ENCODE measurements around the gene MGST3.
"Not testable (repeated sequence)": the region's sequence is repeated elsewhere in the genome, so short reads cannot be mapped to it uniquely, and the experiment has no call there.

Gene MGST3

DNA sequence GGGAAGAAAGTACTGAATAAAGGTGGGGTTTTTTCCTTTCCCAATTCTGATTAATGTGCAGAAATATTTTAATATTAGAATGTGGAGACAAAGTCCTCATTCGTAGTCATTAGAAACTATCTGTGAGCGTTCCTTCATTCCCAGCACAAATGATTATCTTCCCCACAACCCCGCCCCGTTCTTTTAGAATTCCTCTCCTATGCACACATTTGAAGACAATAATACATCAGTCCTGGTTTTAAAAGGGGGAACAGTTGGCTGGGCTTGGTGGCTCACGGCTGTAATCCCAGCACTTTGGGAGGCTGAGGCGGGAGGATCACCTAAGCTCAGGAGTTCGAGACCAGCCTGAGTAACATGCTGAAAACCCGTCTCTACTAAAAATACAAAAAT lies 66.5 kb downstream of the MGST3 start:
- TF ChIP-seq, protein P1, sequence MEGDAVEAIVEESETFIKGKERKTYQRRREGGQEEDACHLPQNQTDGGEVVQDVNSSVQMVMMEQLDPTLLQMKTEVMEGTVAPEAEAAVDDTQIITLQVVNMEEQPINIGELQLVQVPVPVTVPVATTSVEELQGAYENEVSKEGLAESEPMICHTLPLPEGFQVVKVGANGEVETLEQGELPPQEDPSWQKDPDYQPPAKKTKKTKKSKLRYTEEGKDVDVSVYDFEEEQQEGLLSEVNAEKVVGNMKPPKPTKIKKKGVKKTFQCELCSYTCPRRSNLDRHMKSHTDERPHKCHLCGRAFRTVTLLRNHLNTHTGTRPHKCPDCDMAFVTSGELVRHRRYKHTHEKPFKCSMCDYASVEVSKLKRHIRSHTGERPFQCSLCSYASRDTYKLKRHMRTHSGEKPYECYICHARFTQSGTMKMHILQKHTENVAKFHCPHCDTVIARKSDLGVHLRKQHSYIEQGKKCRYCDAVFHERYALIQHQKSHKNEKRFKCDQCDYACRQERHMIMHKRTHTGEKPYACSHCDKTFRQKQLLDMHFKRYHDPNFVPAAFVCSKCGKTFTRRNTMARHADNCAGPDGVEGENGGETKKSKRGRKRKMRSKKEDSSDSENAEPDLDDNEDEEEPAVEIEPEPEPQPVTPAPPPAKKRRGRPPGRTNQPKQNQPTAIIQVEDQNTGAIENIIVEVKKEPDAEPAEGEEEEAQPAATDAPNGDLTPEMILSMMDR (IDR thresholded peaks at IDR 0.05; ENCODE audit: low read depth, low read length, missing control alignments): no peak
- H3K4me3 ChIP-seq (replicated peaks; ENCODE audit: low read depth, low read length): peak overlapping the region; percentile 86
- no peak for DNase-seq (ENCODE audit: extremely low read depth, low read depth)

DNA sequence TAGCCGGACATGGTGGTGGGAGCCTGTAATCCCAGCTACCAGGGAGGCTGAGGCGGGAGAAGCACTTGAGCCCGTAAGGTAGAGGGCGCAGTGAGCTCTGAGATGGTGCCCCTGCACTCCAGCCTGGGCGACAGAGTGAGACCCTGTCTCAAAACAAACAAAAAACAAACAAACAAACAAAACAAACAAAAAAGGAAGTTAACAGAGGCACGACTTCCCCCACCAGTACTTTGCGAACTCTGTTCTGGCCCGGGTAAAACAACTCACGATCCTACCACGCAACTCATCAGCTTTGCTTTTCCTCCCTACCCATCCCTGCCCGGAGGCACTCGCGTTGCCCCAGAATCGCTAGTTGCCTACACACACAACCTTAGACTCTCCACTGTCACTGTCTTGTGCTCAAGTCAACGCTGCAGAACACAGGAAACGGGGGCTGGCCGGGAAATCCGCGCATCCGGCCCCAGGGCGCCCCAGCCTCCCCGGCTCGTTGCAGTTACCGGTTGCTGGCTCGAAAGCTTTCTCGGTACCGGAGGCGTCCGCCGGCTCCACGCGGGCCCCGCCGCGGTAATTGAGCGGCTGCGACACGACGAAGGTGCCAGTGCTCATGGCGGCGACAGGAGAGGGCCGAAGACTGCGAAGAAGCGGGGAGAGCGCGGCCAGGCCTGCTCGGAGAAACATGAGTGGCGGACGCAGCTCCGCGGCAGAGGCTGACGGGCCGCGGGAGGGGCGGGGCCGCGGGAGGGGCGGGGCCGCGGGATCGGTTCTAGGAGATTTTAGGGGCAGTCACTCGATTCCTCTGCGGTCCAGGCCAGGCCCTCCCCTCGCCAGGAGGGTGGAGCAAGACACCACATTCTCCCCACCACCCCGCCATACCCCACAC lies 67.1 kb downstream of the MGST3 start, which contains the start of gene ALDH9A1:
TSS of gene ALDH9A1 (minus strand) at position 682 of the 880 bp plus-strand sequence. CDS start at position 678, 4 bp downstream.
- peak within 1 kb of the TSS; percentile 86 for H3K4me3 ChIP-seq (replicated peaks; ENCODE audit: low read depth, low read length)
- DNase-seq (ENCODE audit: extremely low read depth, low read depth): peak; percentile 31
- TF ChIP-seq, protein P1 (IDR thresholded peaks at IDR 0.05; ENCODE audit: low read depth, low read length, missing control alignments): peak; percentile 30

DNA sequence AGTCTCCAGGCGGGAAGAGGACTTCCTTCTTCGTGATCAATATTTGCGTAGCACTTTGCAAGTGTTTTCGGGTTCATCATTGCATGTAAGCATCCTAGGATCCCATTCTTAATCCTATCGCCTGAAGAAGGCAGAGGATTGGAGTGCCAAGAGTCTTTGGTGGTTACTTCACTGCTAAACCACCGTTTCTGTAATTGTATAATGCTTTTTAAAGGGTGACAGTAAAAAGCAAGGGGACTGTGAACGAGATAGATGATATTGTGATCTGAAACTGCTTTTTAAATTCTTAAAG lies 67.7 kb downstream of the MGST3 start:
- no peak for DNase-seq (ENCODE audit: extremely low read depth, low read depth)
- TF ChIP-seq, protein P1 (IDR thresholded peaks at IDR 0.05; ENCODE audit: low read depth, low read length, missing control alignments): no peak
- H3K4me3 ChIP-seq (replicated peaks; ENCODE audit: low read depth, low read length): peak overlapping the region; percentile 86

GRCh38 chr1:165699577-165699976 lies 68.5 kb downstream of the MGST3 start:
- no peak overlapping the region for H3K4me3 ChIP-seq (replicated peaks; ENCODE audit: low read depth, low read length)
- no peak for DNase-seq (ENCODE audit: extremely low read depth, low read depth)
- TF ChIP-seq, protein P1 (IDR thresholded peaks at IDR 0.05; ENCODE audit: low read depth, low read length, missing control alignments): no peak

DNA sequence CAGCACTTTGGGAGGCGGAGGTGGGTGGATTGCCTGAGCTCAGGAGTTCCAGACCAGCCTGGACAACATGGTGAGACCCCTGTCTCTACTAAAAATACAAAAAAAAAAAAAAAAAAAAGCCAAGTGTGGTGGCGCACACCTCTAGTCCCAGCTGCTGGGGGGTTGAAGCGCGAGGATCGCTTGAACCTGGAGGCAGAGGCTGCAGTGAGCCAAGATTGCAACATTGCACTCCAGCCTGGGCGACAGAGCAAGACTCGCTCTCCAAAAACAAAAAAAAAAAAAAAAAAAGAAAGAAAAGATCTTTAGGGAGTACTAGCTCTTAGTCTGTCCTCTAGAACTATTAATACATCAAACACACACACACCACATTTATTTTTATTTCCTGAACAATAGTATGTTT lies 70.9 kb downstream of the MGST3 start:
- not testable (repeated sequence) for H3K4me3 ChIP-seq (replicated peaks; ENCODE audit: low read depth, low read length); DNase-seq (ENCODE audit: extremely low read depth, low read depth)

GRCh38 chr1:165703648-165704047 lies 72.6 kb downstream of the MGST3 start:
- no peak for DNase-seq (ENCODE audit: extremely low read depth, low read depth)
- H3K4me3 ChIP-seq (replicated peaks; ENCODE audit: low read depth, low read length): no peak overlapping the region
- TF ChIP-seq, protein P1 (IDR thresholded peaks at IDR 0.05; ENCODE audit: low read depth, low read length, missing control alignments): no peak
